OCI-LY7 (cell line): ENCODE measurements around the gene SNCAIP.

Experiments used
- EZH2phosphoT487 ChIP-seq: fragments of 200-600 bp; sonication (generic); IDR thresholded peaks from 2 replicates; pipeline ENCODE4 v1.6.1; 2018; ENCODE audit warnings: low read depth, borderline replicate concordance, mild to moderate bottlenecking, mixed run types, antibody characterized with exemption, low read length, moderate library complexity, mixed read lengths
- TF ChIP-seq, protein P1 (sequence below): fragments of 200-600 bp; sonication (generic); conservative IDR thresholded peaks from 2 replicates; pipeline ENCODE4 v1.5.1; 2014; ENCODE audit warnings: mild to moderate bottlenecking, antibody characterized with exemption, low read length, moderate library complexity, mixed read lengths

DNA sequence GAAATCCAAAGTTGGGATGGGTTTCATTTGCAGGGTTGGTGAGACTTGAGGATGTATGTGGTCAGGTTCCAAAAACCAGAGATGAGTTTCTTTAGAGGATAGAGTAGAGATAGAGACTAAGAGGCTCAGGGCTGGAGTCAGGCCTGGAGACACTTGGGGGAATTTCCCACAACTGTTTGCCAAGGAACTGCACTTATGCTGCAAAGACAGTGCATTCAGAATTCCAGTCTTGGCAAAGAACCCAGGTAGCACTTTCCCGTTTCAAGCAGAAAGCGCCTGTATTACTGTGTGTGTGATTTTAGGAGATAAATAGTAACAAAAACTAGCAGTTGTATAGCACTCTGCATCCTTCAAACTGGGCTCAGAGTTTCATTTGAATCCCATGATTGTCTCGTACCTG lies 55.4 kb downstream of the SNCAIP start:
- TF ChIP-seq, protein P1, sequence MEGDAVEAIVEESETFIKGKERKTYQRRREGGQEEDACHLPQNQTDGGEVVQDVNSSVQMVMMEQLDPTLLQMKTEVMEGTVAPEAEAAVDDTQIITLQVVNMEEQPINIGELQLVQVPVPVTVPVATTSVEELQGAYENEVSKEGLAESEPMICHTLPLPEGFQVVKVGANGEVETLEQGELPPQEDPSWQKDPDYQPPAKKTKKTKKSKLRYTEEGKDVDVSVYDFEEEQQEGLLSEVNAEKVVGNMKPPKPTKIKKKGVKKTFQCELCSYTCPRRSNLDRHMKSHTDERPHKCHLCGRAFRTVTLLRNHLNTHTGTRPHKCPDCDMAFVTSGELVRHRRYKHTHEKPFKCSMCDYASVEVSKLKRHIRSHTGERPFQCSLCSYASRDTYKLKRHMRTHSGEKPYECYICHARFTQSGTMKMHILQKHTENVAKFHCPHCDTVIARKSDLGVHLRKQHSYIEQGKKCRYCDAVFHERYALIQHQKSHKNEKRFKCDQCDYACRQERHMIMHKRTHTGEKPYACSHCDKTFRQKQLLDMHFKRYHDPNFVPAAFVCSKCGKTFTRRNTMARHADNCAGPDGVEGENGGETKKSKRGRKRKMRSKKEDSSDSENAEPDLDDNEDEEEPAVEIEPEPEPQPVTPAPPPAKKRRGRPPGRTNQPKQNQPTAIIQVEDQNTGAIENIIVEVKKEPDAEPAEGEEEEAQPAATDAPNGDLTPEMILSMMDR: no peak
- TF ChIP-seq EZH2phosphoT487: no peak
